HG03095 (cell line): ENCODE data around the gene CABLES2.

ENCODE experiments used
- ATAC-seq: cut with Tn5 transposase; IDR thresholded peaks from one replicate; pipeline ENCODE4 v1.9.1; 2021; ENCODE audit warnings: moderate library complexity; ENCODE audit not compliant: unreplicated experiment

The CABLES2 gene

DNA sequence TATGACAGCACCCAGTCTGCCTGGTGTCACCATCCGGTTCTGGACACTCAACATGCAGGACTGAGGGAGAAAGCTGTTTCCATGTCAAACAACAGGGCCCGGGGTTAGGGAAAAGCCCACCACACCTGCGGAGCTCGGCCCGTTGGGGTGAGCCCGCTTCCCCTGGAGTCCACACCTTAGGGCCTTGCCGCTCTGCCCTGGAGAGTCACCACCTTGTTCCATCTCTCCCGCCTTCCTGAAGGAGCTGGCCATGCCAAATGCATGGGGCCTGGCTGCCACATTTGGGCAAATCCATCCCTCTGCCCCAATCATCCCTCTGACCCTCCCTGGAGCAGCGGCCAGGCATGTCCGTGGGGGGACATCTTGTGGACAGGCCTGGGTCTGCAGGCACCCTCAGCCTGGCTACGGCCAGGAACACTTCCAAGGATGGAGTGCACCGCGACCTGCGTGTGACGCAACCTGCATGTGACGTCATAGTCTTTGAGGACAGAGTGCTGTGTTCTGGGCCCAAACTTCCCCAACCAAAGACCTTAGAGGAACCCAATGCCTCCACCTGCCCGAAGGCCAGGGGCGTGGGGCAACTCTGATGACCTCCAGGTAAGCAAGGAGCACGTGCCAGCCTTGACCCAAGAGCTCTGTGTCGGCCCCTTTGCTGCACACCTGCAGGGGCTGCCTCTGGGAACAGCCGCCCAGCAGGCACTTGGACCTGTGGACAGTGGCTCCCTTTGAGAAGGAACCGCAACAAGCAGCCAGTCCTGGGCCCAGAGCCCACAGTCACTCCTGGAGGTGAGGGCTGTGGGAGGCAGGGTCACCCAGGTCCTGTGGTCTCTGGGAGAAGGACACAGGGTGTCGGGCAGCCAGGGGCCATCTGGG, 1.7 kb downstream of the CABLES2 start:
- ATAC-seq, result no peak

DNA sequence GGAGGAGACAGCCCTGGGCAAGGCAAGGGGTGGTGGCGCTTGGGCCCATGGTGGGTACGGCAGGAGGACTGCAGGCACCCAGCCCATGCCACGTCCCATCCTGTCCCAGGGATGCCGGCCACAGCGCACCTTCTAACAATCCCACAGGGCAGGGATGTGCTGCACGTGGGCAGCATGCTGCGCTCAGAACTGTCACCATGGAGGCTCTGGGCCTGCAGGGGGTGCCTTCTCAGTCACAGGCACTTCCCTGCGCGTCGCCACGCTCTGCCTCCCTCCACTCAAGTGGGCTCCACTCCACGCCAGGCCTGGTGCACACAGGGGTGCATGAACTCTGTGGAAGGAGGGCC, 2.4 kb downstream of the CABLES2 start:
- ATAC-seq, result no peak

GRCh38 chr20:62404112-62404665, 2.9 kb downstream of the CABLES2 start:
- ATAC-seq, result no peak

GRCh38 chr20:62403331-62403730, 3.8 kb downstream of the CABLES2 start:
- no peak for ATAC-seq

DNA sequence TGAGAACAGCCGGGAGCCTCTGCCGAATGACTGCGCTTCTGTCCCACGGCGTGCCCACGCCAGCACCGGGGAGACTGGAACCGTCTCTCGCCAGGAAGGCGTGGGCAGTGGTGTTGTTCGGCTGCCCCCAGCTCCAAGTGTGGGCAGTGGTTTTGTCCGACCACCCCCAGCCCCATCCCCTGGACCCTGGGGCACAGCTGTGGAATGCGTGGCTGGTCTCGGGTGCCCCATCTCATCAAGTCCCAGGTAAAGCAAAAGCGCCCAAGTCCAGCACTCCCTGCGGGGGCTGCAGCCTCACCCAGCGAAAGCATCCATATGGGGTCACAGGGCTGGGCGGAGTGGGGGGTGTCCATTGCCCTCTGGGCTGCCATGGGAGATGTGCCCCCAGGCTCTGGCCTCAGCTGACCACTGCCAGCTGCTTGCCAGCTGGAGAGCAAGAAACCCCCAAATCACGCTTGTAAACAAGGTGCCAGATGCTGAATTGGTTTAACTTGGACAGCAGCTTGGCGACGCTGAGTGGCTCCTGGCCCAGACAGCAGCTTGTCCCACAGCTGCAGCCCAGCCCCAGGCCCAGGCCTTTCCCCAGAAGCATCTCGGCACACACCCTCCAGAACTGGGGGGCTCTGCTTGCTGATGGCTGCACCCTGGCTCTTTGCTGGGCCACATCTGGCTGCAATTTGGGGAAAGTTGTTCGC, 4.5 kb downstream of the CABLES2 start:
- ATAC-seq, result no peak

- no peak for ATAC-seq
These were observed 5.7 kb downstream of the CABLES2 start for GRCh38 chr20:62401331-62401779.

GRCh38 chr20:62400541-62400940, 6.5 kb downstream of the CABLES2 start:
- ATAC-seq, result no peak

DNA sequence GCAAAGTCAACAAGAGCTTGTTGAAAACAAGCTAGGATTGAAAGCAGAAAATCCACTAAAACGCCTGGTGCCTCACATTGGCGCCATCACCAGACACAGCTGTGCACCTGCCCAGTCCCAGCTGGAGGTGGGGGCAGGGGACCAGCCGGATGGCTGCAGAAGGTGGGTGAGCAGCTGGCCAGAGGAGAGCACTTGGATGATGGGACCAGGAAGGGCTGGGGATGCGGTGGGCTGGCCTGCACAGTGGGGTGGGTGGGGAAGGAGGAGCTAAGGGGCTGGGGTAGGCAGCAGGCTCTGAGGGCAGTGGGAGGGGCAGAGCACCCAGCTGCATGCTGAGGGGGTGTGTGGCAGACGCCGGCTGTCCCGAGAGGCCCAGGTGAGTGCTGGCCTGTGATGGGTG, 7.1 kb downstream of the CABLES2 start:
- no peak for ATAC-seq

GRCh38 chr20:62398120-62398821, 8.8 kb downstream of the CABLES2 start:
- ATAC-seq, result no peak

GRCh38 chr20:62396367-62397239, 10.5 kb downstream of the CABLES2 start:
- ATAC-seq, result no peak

DNA sequence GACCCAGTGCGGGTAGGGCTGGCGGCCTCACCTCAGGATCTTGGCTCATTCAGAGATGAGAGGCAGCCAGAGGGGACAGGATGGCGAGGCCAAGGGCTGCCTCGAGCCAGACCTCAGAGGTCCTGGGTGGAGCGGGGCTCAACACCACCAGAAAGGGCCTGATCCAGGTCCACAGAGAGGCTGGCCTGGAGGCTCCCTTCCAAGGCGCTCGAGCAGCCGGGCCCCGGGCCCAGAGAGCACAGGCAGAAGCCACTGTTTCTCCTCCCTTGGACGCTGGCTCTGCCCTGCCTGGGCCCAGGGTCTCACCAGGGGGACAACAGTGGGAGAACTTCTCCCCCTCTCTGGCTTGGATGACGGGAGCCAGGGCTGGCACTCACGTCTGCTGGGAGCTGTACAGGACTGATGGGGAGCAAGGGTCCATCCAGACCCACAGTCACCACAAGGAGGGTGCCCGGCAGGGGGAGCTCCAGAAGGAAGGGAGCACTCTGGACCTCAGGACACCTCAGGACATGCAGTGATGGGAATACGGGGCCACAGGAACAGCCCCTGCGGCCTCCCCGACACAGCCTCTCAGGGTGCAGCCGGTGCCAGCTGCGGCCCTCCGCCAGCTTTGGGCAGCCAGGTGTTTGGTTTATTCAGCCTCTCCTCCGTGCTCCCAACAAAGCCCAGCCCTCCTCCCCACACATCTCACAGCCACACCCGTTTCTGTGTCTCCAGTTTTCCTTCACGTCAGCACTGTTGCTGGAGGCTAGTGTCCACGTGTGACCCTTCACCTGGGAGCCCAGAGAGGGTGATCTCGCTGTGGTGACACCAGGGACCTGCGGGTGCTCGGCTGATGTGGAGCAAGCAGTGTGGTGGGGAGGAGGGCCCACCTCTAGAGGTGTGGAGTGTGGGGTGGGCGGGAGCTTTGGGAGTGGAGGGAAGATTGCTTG, 11.5 kb downstream of the CABLES2 start:
- ATAC-seq, result no peak

- no peak for ATAC-seq
These were observed 12.5 kb downstream of the CABLES2 start for GRCh38 chr20:62394248-62395245.

GRCh38 chr20:62393830-62394229, 13.3 kb downstream of the CABLES2 start:
- ATAC-seq, result no peak

DNA sequence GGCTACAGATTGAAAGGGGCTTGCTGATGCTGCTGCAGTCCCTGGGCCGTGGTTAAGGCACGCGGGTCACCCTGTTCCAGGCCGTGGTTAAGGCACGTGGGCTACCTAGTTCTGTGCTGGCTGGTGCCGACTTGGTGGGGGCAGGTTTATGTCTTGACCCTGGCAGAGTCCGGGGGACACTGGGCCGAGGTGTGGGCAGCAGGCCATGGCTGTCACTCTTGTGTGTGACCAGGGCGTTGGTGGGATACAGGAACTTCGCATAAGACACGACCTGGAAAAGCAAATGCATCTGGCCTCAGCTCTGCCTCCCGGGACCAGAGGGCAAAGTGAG, 13.8 kb downstream of the CABLES2 start:
- no peak for ATAC-seq

DNA sequence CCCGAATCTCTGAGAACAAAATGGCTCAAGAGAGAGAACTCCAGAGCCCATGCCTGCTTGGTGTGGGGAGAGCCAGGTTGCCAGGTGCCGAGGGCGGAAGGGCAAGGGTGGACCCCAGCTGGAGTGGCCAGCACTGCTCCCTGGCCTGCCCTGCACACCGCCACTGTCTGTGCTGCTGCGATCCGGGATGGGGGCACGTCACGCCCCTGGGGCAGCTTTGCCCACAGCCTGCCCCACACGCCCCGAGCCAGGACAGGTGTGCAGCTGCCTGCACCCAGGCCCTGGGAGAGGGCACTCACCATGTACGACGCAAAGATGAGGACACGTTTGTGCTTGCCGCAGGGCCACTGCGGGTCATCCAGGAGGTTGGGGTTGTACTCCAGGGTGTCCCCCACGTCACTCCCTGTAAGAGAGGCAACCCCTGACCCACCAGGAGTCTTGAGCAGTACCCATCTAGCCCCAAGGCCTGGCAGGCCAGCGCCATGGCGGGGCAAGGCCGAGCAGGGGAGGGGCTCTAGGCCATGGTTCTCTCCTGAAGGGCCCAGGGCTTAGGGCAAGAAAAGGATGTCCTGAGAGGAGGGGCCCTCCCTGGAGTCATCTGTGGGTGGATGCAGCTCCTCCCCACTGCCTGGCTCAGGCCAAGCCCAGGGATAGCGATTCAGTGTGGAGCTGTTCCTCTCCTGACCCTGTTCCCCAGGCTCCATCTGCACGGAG, 14.3 kb downstream of the CABLES2 start:
- no peak for ATAC-seq

- ATAC-seq, result no peak
These were observed 15.0 kb downstream of the CABLES2 start for GRCh38 chr20:62392077-62392418.

- no peak for ATAC-seq
These were observed 15.7 kb downstream of the CABLES2 start for GRCh38 chr20:62391165-62392076.
